Epidermal melanocyte (primary cell): Measurements from ENCODE around the gene SDCCAG8.

Source experiments
- DNase-seq: peaks from one replicate; pipeline ENCODE4 v3.0.0; 2011; ENCODE audit warnings: low spot score; ENCODE audit not compliant: insufficient read length

SDCCAG8 gene

GRCh38 chr1:243543501-243543900 is 287.7 kb downstream of the SDCCAG8 start:
- no peak for DNase-seq

GRCh38 chr1:243546457-243546856 is 290.6 kb downstream of the SDCCAG8 start:
- no peak for DNase-seq

GRCh38 chr1:243547891-243548290 is 292.1 kb downstream of the SDCCAG8 start:
- no peak for DNase-seq

GRCh38 chr1:243548516-243548915 is 292.7 kb downstream of the SDCCAG8 start:
- no peak for DNase-seq

GRCh38 chr1:243549108-243549507 is 293.3 kb downstream of the SDCCAG8 start:
- DNase-seq: no peak
